ENCODE results near the gene CSF2.

The CSF2 gene

GRCh38 chr5:132086277-132086794 lies 12.7 kb downstream of the CSF2 start:
- no peak for DNase-seq (ENCODE audit: low read depth in 1 of 2, low spot score in 1 of 2)

GRCh38 chr5:132087176-132087575 lies 13.6 kb downstream of the CSF2 start:
- DNase-seq (ENCODE audit: low read depth in 1 of 2, low spot score in 1 of 2) = no peak

GRCh38 chr5:132087661-132088060 lies 14.1 kb downstream of the CSF2 start:
- no peak for DNase-seq (ENCODE audit: low read depth in 1 of 2, low spot score in 1 of 2)

GRCh38 chr5:132089363-132089762 lies 15.8 kb downstream of the CSF2 start:
- no peak for DNase-seq (ENCODE audit: low read depth in 1 of 2, low spot score in 1 of 2)

GRCh38 chr5:132090107-132090506 lies 16.5 kb downstream of the CSF2 start:
- no peak for DNase-seq (ENCODE audit: low read depth in 1 of 2, low spot score in 1 of 2)

GRCh38 chr5:132093271-132093670 lies 19.7 kb downstream of the CSF2 start:
- no peak for DNase-seq (ENCODE audit: low read depth in 1 of 2, low spot score in 1 of 2)

GRCh38 chr5:132094393-132095076 lies 20.9 kb downstream of the CSF2 start:
- DNase-seq (ENCODE audit: low read depth in 1 of 2, low spot score in 1 of 2) = no peak

- DNase-seq (ENCODE audit: low read depth in 1 of 2, low spot score in 1 of 2) = no peak
These were observed 21.5 kb downstream of the CSF2 start for GRCh38 chr5:132095077-132095410.

- DNase-seq (ENCODE audit: low read depth in 1 of 2, low spot score in 1 of 2) = no peak
These were observed 21.9 kb downstream of the CSF2 start for GRCh38 chr5:132095424-132095972.

GRCh38 chr5:132096904-132097303 lies 23.3 kb downstream of the CSF2 start:
- DNase-seq (ENCODE audit: low read depth in 1 of 2, low spot score in 1 of 2) = no peak

- DNase-seq (ENCODE audit: low read depth in 1 of 2, low spot score in 1 of 2) = no peak
These were observed 24.6 kb downstream of the CSF2 start for GRCh38 chr5:132098151-132098594.

GRCh38 chr5:132098621-132099020 lies 25.0 kb downstream of the CSF2 start:
- DNase-seq (ENCODE audit: low read depth in 1 of 2, low spot score in 1 of 2) = no peak

- peak in 1 of 2 donors; percentile 55 for DNase-seq (ENCODE audit: low read depth in 1 of 2, low spot score in 1 of 2)
These were observed 25.6 kb downstream of the CSF2 start for GRCh38 chr5:132099076-132099748.

- DNase-seq (ENCODE audit: low read depth in 1 of 2, low spot score in 1 of 2) = no peak
These were observed 26.3 kb downstream of the CSF2 start for GRCh38 chr5:132099905-132100304.

- DNase-seq (ENCODE audit: low read depth in 1 of 2, low spot score in 1 of 2) = no peak
These were observed 27.2 kb downstream of the CSF2 start for GRCh38 chr5:132100672-132101261.

GRCh38 chr5:132101385-132101880 lies 27.8 kb downstream of the CSF2 start:
- DNase-seq (ENCODE audit: low read depth in 1 of 2, low spot score in 1 of 2) = no peak

- no peak for DNase-seq (ENCODE audit: low read depth in 1 of 2, low spot score in 1 of 2)
These were observed 28.6 kb downstream of the CSF2 start for GRCh38 chr5:132102101-132102701.

GRCh38 chr5:132102944-132103331 lies 29.3 kb downstream of the CSF2 start:
- no peak for DNase-seq (ENCODE audit: low read depth in 1 of 2, low spot score in 1 of 2)

- peak; percentile 45 to 57 for DNase-seq (ENCODE audit: low read depth in 1 of 2, low spot score in 1 of 2)
These were observed 29.9 kb downstream of the CSF2 start for GRCh38 chr5:132103332-132103951.

GRCh38 chr5:132103969-132104391 lies 30.4 kb downstream of the CSF2 start:
- no peak for DNase-seq (ENCODE audit: low read depth in 1 of 2, low spot score in 1 of 2)

- no peak for DNase-seq (ENCODE audit: low read depth in 1 of 2, low spot score in 1 of 2)
These were observed 31.0 kb downstream of the CSF2 start for GRCh38 chr5:132104556-132104955.
